GM21423 (cell line): ENCODE results near the gene ECEL1.
"Not testable (repeated sequence)": the region's sequence is repeated elsewhere in the genome, so short reads cannot be mapped to it uniquely, and the experiment has no call there.

Experiments
- ATAC-seq: cut with Tn5 transposase; IDR thresholded peaks from one replicate; pipeline ENCODE4 v1.9.1; 2021; ENCODE audit warnings: mild to moderate bottlenecking, moderate library complexity; ENCODE audit not compliant: unreplicated experiment

ECEL1 gene

GRCh38 chr2:232487385-232488096 is at the start of gene ECEL1:
Gene ECEL1, minus strand, starts transcription at chr2:232487834. Its CDS starts 1,181 bp downstream, at chr2:232486653.
- ATAC-seq = no peak

- ATAC-seq = no peak
These were observed 49.4 kb upstream of the ECEL1 start for GRCh38 chr2:232537079-232537478.

GRCh38 chr2:232535761-232536530 is 48.3 kb upstream of the ECEL1 start:
- ATAC-seq = no peak

GRCh38 chr2:232534940-232535651 is 47.5 kb upstream of the ECEL1 start:
- ATAC-seq = no peak

- ATAC-seq = no peak
These were observed 46.5 kb upstream of the ECEL1 start for GRCh38 chr2:232533944-232534710.

GRCh38 chr2:232532821-232533220 is 45.2 kb upstream of the ECEL1 start:
- ATAC-seq = not testable (repeated sequence)

- ATAC-seq = no peak
These were observed 44.8 kb upstream of the ECEL1 start for GRCh38 chr2:232532419-232532818.

GRCh38 chr2:232530626-232531260 is 43.1 kb upstream of the ECEL1 start:
- no peak for ATAC-seq

- no peak for ATAC-seq
These were observed 42.3 kb upstream of the ECEL1 start for GRCh38 chr2:232529806-232530547.

- ATAC-seq = no peak
These were observed 41.3 kb upstream of the ECEL1 start for GRCh38 chr2:232528746-232529460.

- no peak for ATAC-seq
These were observed 40.4 kb upstream of the ECEL1 start for GRCh38 chr2:232527905-232528470.

GRCh38 chr2:232526372-232526941 is 38.8 kb upstream of the ECEL1 start:
- no peak for ATAC-seq

- ATAC-seq = no peak
These were observed 38.2 kb upstream of the ECEL1 start, which contains the start of gene CHRND for GRCh38 chr2:232525791-232526371. Gene CHRND, plus strand, starts transcription at chr2:232526160. Its CDS starts 56 bp downstream, at chr2:232526216.

- no peak for ATAC-seq
These were observed 37.6 kb upstream of the ECEL1 start for GRCh38 chr2:232525199-232525598.

- ATAC-seq = no peak
These were observed 37.1 kb upstream of the ECEL1 start for GRCh38 chr2:232524771-232525170.

GRCh38 chr2:232523682-232524597 is 36.3 kb upstream of the ECEL1 start:
- no peak for ATAC-seq

GRCh38 chr2:232523402-232523681 is 35.7 kb upstream of the ECEL1 start:
- no peak for ATAC-seq
